Type B pancreatic cell (in vitro differentiated cells): ENCODE measurements around the gene SPEF1. TPM values are rescaled to one million over a fixed set of nuclear protein-coding genes. Genes with fewer than 3 reads are reported as not detected.

Source experiments
- DNase-seq: peaks from one replicate; pipeline ENCODE4 v3.0.0; 2021; ENCODE audit warnings: mixed read lengths; ENCODE audit not compliant: unreplicated experiment; ENCODE audit errors: extremely low spot score
- H3K27ac Mint-ChIP-seq: 2 replicates; pipeline ENCODE4 v1.8.0; 2021; ENCODE audit warnings: mild to moderate bottlenecking, mixed read lengths
- H3K27me3 Mint-ChIP-seq: 2 replicates; pipeline ENCODE4 v1.8.0; 2021; ENCODE audit warnings: mixed read lengths
- H3K36me3 Mint-ChIP-seq: 2 replicates; pipeline ENCODE4 v1.8.0; 2021; ENCODE audit warnings: mixed read lengths
- H3K4me1 Mint-ChIP-seq: one replicate; pipeline ENCODE4 v1.8.0; 2021; ENCODE audit warnings: mixed read lengths; ENCODE audit not compliant: unreplicated experiment
- H3K4me3 Mint-ChIP-seq: 2 replicates; pipeline ENCODE4 v1.8.0; 2021; ENCODE audit warnings: mild to moderate bottlenecking, mixed read lengths
- H3K9me3 Mint-ChIP-seq: 2 replicates; pipeline ENCODE4 v1.8.0; 2021; ENCODE audit warnings: mixed read lengths
- total RNA-seq: library from RNA; stranded (reverse); gene quantifications from 2 replicates; pipeline ENCODE4 v1.2.1, GENCODE V29; 2021; ENCODE audit warnings: low replicate concordance
- TF ChIP-seq, protein P1 (sequence below): fragments of 200-600 bp; sonication (generic); conservative IDR thresholded peaks from 2 replicates; pipeline ENCODE4 v1.5.0; 2021; ENCODE audit warnings: antibody characterized with exemption, mild to moderate bottlenecking

SPEF1 gene
- total RNA-seq, 1 donor from 2014 or later, result 3.0 TPM

- no peaks in the 10 kb centered on the region for H3K36me3 Mint-ChIP-seq
- H3K4me1 Mint-ChIP-seq, result peaks cover 24% of the 10 kb centered on the region
- no peak for DNase-seq
- TF ChIP-seq, protein P1, sequence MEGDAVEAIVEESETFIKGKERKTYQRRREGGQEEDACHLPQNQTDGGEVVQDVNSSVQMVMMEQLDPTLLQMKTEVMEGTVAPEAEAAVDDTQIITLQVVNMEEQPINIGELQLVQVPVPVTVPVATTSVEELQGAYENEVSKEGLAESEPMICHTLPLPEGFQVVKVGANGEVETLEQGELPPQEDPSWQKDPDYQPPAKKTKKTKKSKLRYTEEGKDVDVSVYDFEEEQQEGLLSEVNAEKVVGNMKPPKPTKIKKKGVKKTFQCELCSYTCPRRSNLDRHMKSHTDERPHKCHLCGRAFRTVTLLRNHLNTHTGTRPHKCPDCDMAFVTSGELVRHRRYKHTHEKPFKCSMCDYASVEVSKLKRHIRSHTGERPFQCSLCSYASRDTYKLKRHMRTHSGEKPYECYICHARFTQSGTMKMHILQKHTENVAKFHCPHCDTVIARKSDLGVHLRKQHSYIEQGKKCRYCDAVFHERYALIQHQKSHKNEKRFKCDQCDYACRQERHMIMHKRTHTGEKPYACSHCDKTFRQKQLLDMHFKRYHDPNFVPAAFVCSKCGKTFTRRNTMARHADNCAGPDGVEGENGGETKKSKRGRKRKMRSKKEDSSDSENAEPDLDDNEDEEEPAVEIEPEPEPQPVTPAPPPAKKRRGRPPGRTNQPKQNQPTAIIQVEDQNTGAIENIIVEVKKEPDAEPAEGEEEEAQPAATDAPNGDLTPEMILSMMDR, result no peak
- H3K27ac Mint-ChIP-seq, result no peak overlapping the region
- H3K4me3 Mint-ChIP-seq, result no peak overlapping the region
- peaks cover 42% of the 10 kb centered on the region for H3K27me3 Mint-ChIP-seq
- H3K9me3 Mint-ChIP-seq, result no peaks in the 10 kb centered on the region
These were observed 51.3 kb downstream of the SPEF1 start for GRCh38 chr20:3729811-3730540.

GRCh38 chr20:3729378-3729777 is 51.9 kb downstream of the SPEF1 start:
- Mint-ChIP-seq H3K27me3 (peaks cover 40% of the 10 kb centered on the region), H3K27ac (no peak overlapping the region), H3K9me3 (no peaks in the 10 kb centered on the region), H3K4me1 (peaks cover 23% of the 10 kb centered on the region), H3K36me3 (no peaks in the 10 kb centered on the region), H3K4me3 (no peak overlapping the region)
- TF ChIP-seq, protein P1, result no peak
- DNase-seq, result no peak

- Mint-ChIP-seq H3K27me3 (peaks cover 40% of the 10 kb centered on the region), H3K9me3 (no peaks in the 10 kb centered on the region)
These were observed 52.4 kb downstream of the SPEF1 start for GRCh38 chr20:3728876-3729275.

DNA sequence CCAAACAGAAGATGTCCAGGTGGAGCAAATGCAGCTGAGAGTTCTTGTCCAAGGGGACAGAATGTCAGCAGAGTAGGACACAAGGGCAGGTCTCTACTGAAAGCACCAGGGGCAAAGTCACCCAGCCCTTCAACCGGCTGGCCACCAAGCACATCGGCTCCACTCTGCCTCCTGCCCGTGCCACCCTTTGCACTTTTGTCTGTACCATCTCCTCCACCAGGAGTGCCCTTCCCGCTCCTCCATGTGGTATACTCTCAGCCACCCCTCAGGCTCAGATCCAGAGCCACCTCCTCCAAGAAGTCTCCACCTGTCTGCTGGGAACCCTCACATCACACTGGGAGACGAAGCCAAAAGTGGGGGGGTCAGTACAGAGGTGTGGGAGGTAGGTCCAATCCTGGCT is 52.9 kb downstream of the SPEF1 start:
- peaks cover 23% of the 10 kb centered on the region for H3K4me1 Mint-ChIP-seq
- H3K27ac Mint-ChIP-seq, result no peak overlapping the region
- DNase-seq, result no peak
- H3K4me3 Mint-ChIP-seq, result no peak overlapping the region
- H3K27me3 Mint-ChIP-seq, result peaks cover 40% of the 10 kb centered on the region
- no peaks in the 10 kb centered on the region for H3K9me3 Mint-ChIP-seq
- TF ChIP-seq, protein P1, result no peak
- H3K36me3 Mint-ChIP-seq, result no peaks in the 10 kb centered on the region

More at GRCh38 chr20:3728876-3729275, 52.4 kb downstream of the SPEF1 start:
- TF ChIP-seq, protein P1, result no peak
- Mint-ChIP-seq H3K36me3 (no peaks in the 10 kb centered on the region), H3K4me1 (peaks cover 23% of the 10 kb centered on the region), H3K27ac (no peak overlapping the region), H3K4me3 (no peak overlapping the region)
- DNase-seq, result no peak

Other genes starting within 250 kb of the SPEF1 start
- gene GFRA4, start 118.0 kb downstream of the SPEF1 start, total RNA-seq, result not detected in 2 replicates
- 0.29 and 8.2 TPM in 2 replicates for gene ADAM33, start 99.4 kb downstream of the SPEF1 start, total RNA-seq
- not detected in 2 replicates for gene SIGLEC1, start 68.8 kb downstream of the SPEF1 start, total RNA-seq
- 0.10 and 5.2 TPM in 2 replicates for gene HSPA12B, start 48.8 kb downstream of the SPEF1 start, total RNA-seq
- gene ADISSP, start 13.7 kb downstream of the SPEF1 start, total RNA-seq, result 21.7 and 49.4 TPM in 2 replicates
- gene CENPB, start 5.3 kb upstream of the SPEF1 start, total RNA-seq, result 63.2 and 68.7 TPM in 2 replicates
- 34.8 and 51.1 TPM in 2 replicates for gene CDC25B, start 14.9 kb upstream of the SPEF1 start, total RNA-seq
- gene AP5S1, start 39.1 kb upstream of the SPEF1 start, total RNA-seq, result 10.4 and 11.1 TPM in 2 replicates
- gene MAVS, start 65.4 kb upstream of the SPEF1 start, total RNA-seq, result 44.5 and 52.2 TPM in 2 replicates
- 38.9 and 55.3 TPM in 2 replicates for gene PANK2, start 107.9 kb upstream of the SPEF1 start, total RNA-seq
- gene RNF24, start 234.1 kb upstream of the SPEF1 start, total RNA-seq, result 17.2 and 23.6 TPM in 2 replicates